Immature natural killer cell (primary cell): ENCODE data around the gene GDPD2. TPM values are rescaled to one million over a fixed set of nuclear protein-coding genes. Genes with fewer than 3 reads are reported as not detected.
"Not testable (repeated sequence)": the region's sequence is repeated elsewhere in the genome, so short reads cannot be mapped to it uniquely, and the experiment has no call there.

Experiments
- DNase-seq, 3 donors: peaks; one replicate each; pipeline ENCODE4 v3.0.0; 2022; ENCODE audit warnings: mixed read lengths in 1 of 3
- H3K27ac Mint-ChIP-seq, 6 donors: one replicate each; pipeline ENCODE4 v1.8.0; 2020; ENCODE audit warnings: mixed read lengths in 6 of 6, mild to moderate bottlenecking in 5 of 6, inconsistent platforms in 4 of 6, moderate library complexity in 3 of 6
- H3K27me3 Mint-ChIP-seq, 3 donors: one replicate each; pipeline ENCODE4 v1.8.0; 2020 to 2021; ENCODE audit warnings: low read depth in 3 of 3, mild to moderate bottlenecking in 3 of 3, mixed read lengths in 3 of 3, moderate library complexity in 3 of 3, inconsistent platforms in 1 of 3
- H3K36me3 Mint-ChIP-seq, 3 donors: one replicate each; pipeline ENCODE4 v1.8.0; 2020; ENCODE audit warnings: mixed read lengths in 3 of 3, inconsistent platforms in 2 of 3, mild to moderate bottlenecking in 2 of 3
- H3K4me1 Mint-ChIP-seq, 2 donors: one replicate each; pipeline ENCODE4 v1.8.0; 2020; ENCODE audit warnings: inconsistent platforms in 2 of 2, mild to moderate bottlenecking in 2 of 2, mixed read lengths in 2 of 2, moderate library complexity in 1 of 2
- H3K4me3 Mint-ChIP-seq, 5 donors: one replicate each; pipeline ENCODE4 v1.8.0; 2020; ENCODE audit warnings: mild to moderate bottlenecking in 5 of 5, mixed read lengths in 5 of 5, inconsistent platforms in 3 of 5, moderate library complexity in 3 of 5
- H3K9me3 Mint-ChIP-seq, 6 donors: one replicate each; pipeline ENCODE4 v1.8.0; 2020; ENCODE audit warnings: mild to moderate bottlenecking in 6 of 6, mixed read lengths in 6 of 6, inconsistent platforms in 4 of 6, moderate library complexity in 3 of 6
- polyA plus RNA-seq, 3 donors: library from polyadenylated mRNA; unstranded; fragments of 300-500 nt; fragmentation: Illumina TruSeq; gene quantifications; one replicate each; pipeline ENCODE4 v1.2.3, GENCODE V29; 2021

The GDPD2 gene
- polyA plus RNA-seq, result not detected

DNA sequence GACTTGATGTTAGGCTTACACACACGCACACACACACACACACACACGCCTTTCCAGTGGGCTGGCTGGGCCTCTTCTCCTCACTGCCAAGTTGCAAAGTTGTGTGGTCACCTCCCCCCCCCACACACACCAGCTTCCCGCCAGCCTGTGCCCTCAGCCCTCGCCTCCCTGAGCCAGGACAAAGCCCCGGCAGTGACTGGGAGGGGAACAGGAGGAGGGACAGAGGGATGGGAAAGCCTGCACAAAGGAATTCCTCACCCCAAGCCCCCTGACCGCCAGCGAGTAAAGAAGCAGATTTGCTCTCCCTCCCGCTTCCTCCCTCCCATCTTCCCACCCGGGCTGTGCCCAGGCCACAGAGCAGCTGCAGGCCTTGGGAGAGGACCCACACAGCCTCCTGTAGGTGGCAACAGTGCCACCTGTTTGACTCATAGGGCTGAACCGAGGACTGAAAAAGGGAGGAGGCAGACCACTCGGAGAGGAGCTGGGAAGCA is at the start of gene GDPD2:
TSS of gene GDPD2 (plus strand) at position 464 of the 491 bp plus-strand sequence. CDS start 1,671 bp downstream, outside the sequence.
- Mint-ChIP-seq H3K4me3 (no peak within 1 kb of the TSS), H3K4me1 (no peaks in the 10 kb centered on the region), H3K27ac (no peak within 1 kb of the TSS), H3K36me3 (no peaks in the 10 kb centered on the region), H3K27me3 (peaks cover 0 to 6% (median 3%) of the 10 kb centered on the region in 3 donors), H3K9me3 (no peaks in the 10 kb centered on the region)
- DNase-seq, result no peak

DNA sequence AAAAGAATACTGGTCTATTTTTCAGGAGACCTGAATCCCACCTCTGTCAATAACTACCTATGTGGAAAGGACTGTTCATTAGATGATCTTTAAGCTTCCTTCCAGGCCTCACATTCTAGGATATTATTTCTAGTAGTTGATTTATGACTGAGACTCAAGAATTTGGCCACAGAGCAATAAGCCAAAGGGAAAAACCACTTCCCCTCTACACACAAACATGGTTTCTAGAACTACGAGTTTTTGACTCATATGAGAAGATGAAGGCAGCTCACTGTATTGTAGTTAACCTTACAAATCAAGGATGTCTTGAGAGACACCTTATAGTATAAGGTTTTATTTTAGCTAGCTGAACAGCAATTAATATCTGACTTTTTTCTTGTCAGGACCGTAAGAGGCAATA is 36.9 kb upstream of the GDPD2 start:
- Mint-ChIP-seq H3K4me1 (no peaks in the 10 kb centered on the region), H3K4me3 (no peak overlapping the region), H3K27ac (no peak overlapping the region), H3K9me3 (no peaks in the 10 kb centered on the region), H3K36me3 (peaks cover 0 to 4% (median 0%) of the 10 kb centered on the region in 3 donors), H3K27me3 (peaks cover 0 to 3% (median 0%) of the 10 kb centered on the region in 3 donors)
- no peak for DNase-seq

DNA sequence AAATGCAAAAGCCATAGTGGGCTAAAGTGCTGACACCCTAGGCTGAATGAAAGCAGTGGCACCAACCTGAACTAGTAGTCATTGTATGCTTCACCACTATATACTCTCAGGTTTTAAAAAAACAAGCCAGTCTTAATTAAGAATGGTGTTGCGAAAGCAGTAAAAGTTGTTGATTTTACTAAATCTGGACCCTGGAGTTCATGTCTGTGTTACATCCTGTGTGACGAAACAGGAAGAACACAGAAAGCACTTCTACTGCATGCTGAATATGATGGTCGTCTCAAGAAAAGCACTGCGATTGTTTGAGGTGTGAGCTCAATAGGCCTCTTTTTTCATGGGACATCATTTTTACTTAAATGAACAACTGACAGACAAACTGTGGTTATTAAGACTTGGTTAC is 24.2 kb upstream of the GDPD2 start:
- DNase-seq, result peak; percentile 62 to 70 (median 64)
- H3K4me3 Mint-ChIP-seq, result peak overlapping the region; percentile 47 to 78 (median 55)

GRCh38 chrX:70400181-70400580 is 22.9 kb upstream of the GDPD2 start:
- Mint-ChIP-seq H3K27ac (peak overlapping the region in 2 of 6 donors; percentile 2 to 6), H3K27me3 (peaks cover 0 to 12% (median 2%) of the 10 kb centered on the region in 3 donors), H3K4me1 (peaks cover 13 to 14% of the 10 kb centered on the region in 2 donors)
- not testable (repeated sequence) for H3K9me3 Mint-ChIP-seq, H3K4me3 Mint-ChIP-seq, DNase-seq, H3K36me3 Mint-ChIP-seq

More for the DNA sequence above, 24.2 kb upstream of the GDPD2 start:
- Mint-ChIP-seq H3K27me3 (peaks cover 0 to 8% (median 2%) of the 10 kb centered on the region in 3 donors), H3K27ac (peak overlapping the region; percentile 92 to 96 (median 94)), H3K36me3 (no peaks in the 10 kb centered on the region), H3K9me3 (no peaks in the 10 kb centered on the region), H3K4me1 (peaks cover 13 to 14% of the 10 kb centered on the region in 2 donors)

DNA sequence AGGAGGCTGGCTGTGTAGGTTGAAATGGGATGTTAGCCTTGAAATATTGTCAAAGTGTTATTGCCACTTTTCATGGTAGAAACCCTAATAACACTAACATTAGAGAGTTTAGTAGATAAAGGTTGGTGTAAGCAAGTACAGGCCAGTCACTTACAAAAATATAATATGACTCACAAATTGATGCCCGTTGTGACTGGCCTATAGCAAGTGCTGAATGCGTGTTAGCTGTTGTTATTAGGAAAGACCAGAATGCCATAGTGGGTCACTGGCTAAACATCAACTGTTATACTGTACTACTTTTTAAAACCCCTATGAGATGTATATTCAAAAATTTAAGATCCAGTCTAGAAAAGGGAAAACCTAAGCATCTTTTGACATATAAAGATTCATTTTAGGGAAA is 20.4 kb upstream of the GDPD2 start:
- H3K4me3 Mint-ChIP-seq, result no peak overlapping the region
- H3K4me1 Mint-ChIP-seq, result peaks cover 13 to 14% of the 10 kb centered on the region in 2 donors
- H3K9me3 Mint-ChIP-seq, result no peaks in the 10 kb centered on the region
- no peak overlapping the region for H3K27ac Mint-ChIP-seq
- DNase-seq, result no peak
- H3K36me3 Mint-ChIP-seq, result no peaks in the 10 kb centered on the region
- peaks cover 0 to 9% (median 0%) of the 10 kb centered on the region in 3 donors for H3K27me3 Mint-ChIP-seq

GRCh38 chrX:70405003-70405402 is 18.1 kb upstream of the GDPD2 start:
- no peaks in the 10 kb centered on the region for H3K4me1 Mint-ChIP-seq
- H3K9me3 Mint-ChIP-seq, result no peaks in the 10 kb centered on the region
- no peak overlapping the region for H3K4me3 Mint-ChIP-seq
- H3K27ac Mint-ChIP-seq, result no peak overlapping the region
- no peak for DNase-seq
- H3K36me3 Mint-ChIP-seq, result no peaks in the 10 kb centered on the region
- peaks cover 0 to 4% (median 0%) of the 10 kb centered on the region in 3 donors for H3K27me3 Mint-ChIP-seq

DNA sequence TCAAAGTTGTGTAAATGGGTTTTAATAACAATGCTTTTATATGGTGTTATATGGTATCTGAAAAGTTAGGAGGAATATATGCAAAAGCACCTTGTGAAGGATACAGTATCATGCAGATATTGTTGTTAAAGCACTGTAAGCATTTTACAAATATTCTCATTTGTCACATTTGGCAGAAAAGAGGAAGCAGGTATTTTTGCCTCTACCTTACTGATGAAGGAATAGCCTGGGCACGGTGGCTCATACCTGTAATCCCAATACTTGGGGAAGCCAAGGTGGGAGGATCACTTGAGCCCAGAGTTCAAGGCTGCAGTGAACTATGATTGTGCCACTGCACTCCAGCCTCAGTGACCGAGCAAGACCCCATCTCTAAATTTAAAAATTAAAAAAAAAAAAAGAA is 12.2 kb upstream of the GDPD2 start:
- DNase-seq, result no peak
- no peaks in the 10 kb centered on the region for H3K36me3 Mint-ChIP-seq
- H3K4me1 Mint-ChIP-seq, result no peaks in the 10 kb centered on the region
- no peaks in the 10 kb centered on the region for H3K27me3 Mint-ChIP-seq
- H3K9me3 Mint-ChIP-seq, result no peaks in the 10 kb centered on the region
- no peak overlapping the region for H3K27ac Mint-ChIP-seq
- H3K4me3 Mint-ChIP-seq, result no peak overlapping the region

DNA sequence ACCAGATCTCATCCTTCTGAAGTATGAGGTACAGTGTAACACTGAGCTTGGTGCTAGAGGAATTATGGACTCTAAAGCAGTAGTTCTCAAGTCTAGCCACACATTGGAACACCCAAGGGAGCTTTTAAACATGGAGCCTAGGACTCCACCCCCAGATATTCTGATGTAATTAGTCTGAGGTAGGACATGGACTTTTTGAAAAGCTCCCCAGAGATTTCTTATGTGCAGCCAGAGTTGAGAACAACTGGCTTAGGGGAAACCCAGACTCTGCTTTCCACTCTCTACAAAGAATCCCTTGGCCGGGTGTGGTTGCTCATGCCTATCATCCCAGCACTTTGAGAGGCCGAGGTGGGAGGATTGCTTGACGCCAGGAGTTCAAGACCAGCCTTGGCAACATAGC is 11.6 kb upstream of the GDPD2 start:
- Mint-ChIP-seq H3K4me1 (no peaks in the 10 kb centered on the region), H3K27me3 (no peaks in the 10 kb centered on the region), H3K36me3 (no peaks in the 10 kb centered on the region), H3K9me3 (no peaks in the 10 kb centered on the region), H3K4me3 (no peak overlapping the region), H3K27ac (no peak overlapping the region)
- DNase-seq, result no peak

- H3K27ac Mint-ChIP-seq, result no peak overlapping the region
- no peak for DNase-seq
- H3K4me3 Mint-ChIP-seq, result no peak overlapping the region
- peaks cover 0 to 5% (median 4%) of the 10 kb centered on the region in 3 donors for H3K27me3 Mint-ChIP-seq
- H3K36me3 Mint-ChIP-seq, result no peaks in the 10 kb centered on the region
- H3K9me3 Mint-ChIP-seq, result no peaks in the 10 kb centered on the region
- no peaks in the 10 kb centered on the region for H3K4me1 Mint-ChIP-seq
Observed at GRCh38 chrX:70421618-70422017, 1.5 kb upstream of the GDPD2 start.

- Mint-ChIP-seq H3K4me1 (no peaks in the 10 kb centered on the region), H3K27ac (no peak overlapping the region), H3K36me3 (no peaks in the 10 kb centered on the region), H3K27me3 (peaks cover 0 to 6% (median 0%) of the 10 kb centered on the region in 3 donors), H3K4me3 (no peak overlapping the region), H3K9me3 (no peaks in the 10 kb centered on the region)
- DNase-seq, result no peak
Observed at GRCh38 chrX:70423936-70424675, 992 bp downstream of the GDPD2 start.

DNA sequence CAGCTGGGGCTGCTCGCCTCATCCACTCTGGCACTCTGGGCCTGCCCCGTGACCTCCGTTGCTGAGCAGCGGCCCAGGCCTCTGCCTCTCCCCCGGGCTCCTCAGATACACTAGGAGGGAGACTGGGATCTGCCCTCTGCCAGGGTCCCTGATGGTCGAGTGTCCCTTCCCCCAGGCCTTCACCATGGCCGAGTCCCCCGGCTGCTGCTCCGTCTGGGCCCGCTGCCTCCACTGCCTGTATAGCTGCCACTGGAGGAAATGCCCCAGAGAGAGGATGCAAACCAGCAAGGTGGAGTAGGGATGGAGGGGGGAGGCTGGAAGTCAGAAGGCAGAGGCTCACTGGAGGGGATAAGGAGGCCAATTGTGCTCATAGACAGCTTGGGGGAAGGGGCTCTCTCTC is 1.7 kb downstream of the GDPD2 start:
- Mint-ChIP-seq H3K4me1 (no peaks in the 10 kb centered on the region), H3K9me3 (no peaks in the 10 kb centered on the region), H3K4me3 (no peak overlapping the region), H3K36me3 (no peaks in the 10 kb centered on the region), H3K27me3 (peaks cover 0 to 6% (median 0%) of the 10 kb centered on the region in 3 donors), H3K27ac (no peak overlapping the region)
- no peak for DNase-seq

DNA sequence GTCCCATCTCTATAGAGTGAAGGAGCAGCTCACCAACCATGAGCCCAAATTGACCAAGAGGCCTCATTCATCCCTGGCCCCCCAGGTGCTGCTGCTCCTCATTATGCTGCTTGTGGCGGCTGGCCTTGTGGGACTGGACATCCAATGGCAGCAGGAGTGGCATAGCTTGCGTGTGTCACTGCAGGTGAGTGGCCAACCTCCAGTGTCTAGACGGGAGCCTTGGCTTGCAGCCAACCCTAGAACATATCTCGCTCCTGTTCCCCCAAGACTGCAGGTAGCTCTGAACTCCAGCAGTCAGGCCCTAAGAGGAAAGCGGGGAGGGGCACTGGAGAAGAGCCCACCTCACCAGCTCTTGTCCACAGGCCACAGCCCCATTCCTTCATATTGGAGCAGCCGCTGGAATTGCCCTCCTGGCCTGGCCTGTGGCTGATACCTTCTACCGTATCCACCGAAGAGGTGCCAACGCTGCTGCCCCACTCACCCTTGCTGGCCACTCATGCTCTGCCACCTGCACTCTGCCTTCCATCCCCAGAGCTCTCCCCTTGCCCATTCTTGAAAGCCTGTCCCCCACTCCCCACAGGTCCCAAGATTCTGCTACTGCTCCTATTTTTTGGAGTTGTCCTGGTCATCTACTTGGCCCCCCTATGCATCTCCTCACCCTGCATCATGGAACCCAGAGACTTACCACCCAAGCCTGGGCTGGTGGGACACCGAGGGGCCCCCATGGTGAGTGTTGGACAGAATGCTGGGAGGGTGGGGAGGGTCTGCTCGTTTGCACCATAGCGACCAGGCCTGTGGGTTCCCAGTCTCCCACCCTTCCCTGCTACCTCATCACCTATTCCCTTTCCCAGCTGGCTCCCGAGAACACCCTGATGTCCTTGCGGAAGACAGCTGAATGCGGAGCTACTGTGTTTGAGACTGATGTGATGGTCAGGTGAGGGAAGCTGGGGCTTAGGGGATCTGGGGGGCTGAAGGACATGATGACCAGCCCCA is 3.5 kb downstream of the GDPD2 start:
- Mint-ChIP-seq H3K4me3 (no peak overlapping the region), H3K9me3 (peaks cover 0 to 1% (median 0%) of the 10 kb centered on the region in 6 donors), H3K36me3 (no peaks in the 10 kb centered on the region), H3K27ac (no peak overlapping the region), H3K4me1 (no peaks in the 10 kb centered on the region), H3K27me3 (peaks cover 0 to 5% (median 0%) of the 10 kb centered on the region in 3 donors)
- DNase-seq, result no peak

DNA sequence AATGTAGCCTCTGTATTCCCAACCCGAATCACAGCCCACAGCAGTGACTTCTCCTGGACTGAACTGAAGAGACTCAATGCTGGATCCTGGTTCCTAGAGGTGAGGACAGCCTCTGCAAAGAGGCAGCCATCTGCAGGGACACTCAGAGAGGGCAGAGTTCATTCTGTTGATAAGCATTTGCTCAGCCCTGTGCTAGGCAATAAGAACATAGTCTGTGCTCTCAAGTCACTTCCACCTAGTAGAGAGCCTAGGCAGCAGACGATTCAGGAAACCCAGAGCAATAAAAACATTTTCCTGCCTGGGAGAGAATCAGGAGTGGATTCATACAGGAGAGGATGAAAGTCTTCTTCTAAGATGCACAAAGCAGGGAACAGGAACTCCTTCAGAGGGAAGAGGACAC is 4.3 kb downstream of the GDPD2 start:
- H3K9me3 Mint-ChIP-seq, result peaks cover 0 to 1% (median 0%) of the 10 kb centered on the region in 6 donors
- peaks cover 0 to 3% (median 0%) of the 10 kb centered on the region in 3 donors for H3K27me3 Mint-ChIP-seq
- no peaks in the 10 kb centered on the region for H3K36me3 Mint-ChIP-seq
- H3K4me1 Mint-ChIP-seq, result no peaks in the 10 kb centered on the region
- H3K27ac Mint-ChIP-seq, result no peak overlapping the region
- no peak overlapping the region for H3K4me3 Mint-ChIP-seq
- no peak for DNase-seq

- Mint-ChIP-seq H3K36me3 (no peaks in the 10 kb centered on the region), H3K4me1 (peaks cover 12 to 14% of the 10 kb centered on the region in 2 donors), H3K27ac (no peak overlapping the region), H3K27me3 (peaks cover 0 to 7% (median under 1%) of the 10 kb centered on the region in 3 donors), H3K4me3 (no peak overlapping the region), H3K9me3 (peaks cover 0 to 1% (median 0%) of the 10 kb centered on the region in 6 donors)
- DNase-seq, result no peak
Observed at GRCh38 chrX:70429759-70430158, 6.6 kb downstream of the GDPD2 start.
